Stomach (tissue), 9 donors: ENCODE measurements around the gene ISG20L2. TPM values are rescaled to one million over a fixed set of nuclear protein-coding genes. Genes with fewer than 3 reads are reported as not detected.

Experiments used
- DNase-seq, 2 donors: peaks; one replicate each; pipeline versions ENCODE4 v3.0.0 to v3.0.0-alpha.2; 2013 to 2019
- H3K27ac ChIP-seq, 5 donors: fragments of 200-600 bp in 4 of 5; sonication (generic) in 4 of 5; one replicate each; pipeline ENCODE4 v1.5.1; 2013 to 2019; ENCODE audit warnings: mild to moderate bottlenecking in 1 of 5, moderate library complexity in 1 of 5
- H3K27me3 ChIP-seq, 3 donors: fragments of 200-600 bp; sonication (generic); one replicate each; pipeline ENCODE4 v1.5.1; 2017 to 2019; ENCODE audit warnings: mixed run types in 1 of 3
- H3K36me3 ChIP-seq, 4 donors: fragments of 200-600 bp; sonication (generic); 1 replicate in 3 of 4; 2 replicates in 1 of 4; pipeline ENCODE4 v1.5.1; 2016 to 2019
- H3K4me1 ChIP-seq, 4 donors: fragments of 200-600 bp; sonication (generic); one replicate each; pipeline ENCODE4 v1.5.1; 2016 to 2019
- H3K4me3 ChIP-seq, 4 donors: fragments of 200-600 bp; sonication (generic) in 3 of 4; one replicate each; pipeline ENCODE4 v1.5.1; 2016 to 2019; ENCODE audit warnings: mild to moderate bottlenecking in 1 of 4
- H3K9me3 ChIP-seq, 4 donors: fragments of 200-600 bp; sonication (generic); one replicate each; pipeline ENCODE4 v1.5.1; 2016 to 2019
- EP300 ChIP-seq: sonication (generic); formaldehyde crosslinking; IDR thresholded peaks from one replicate; pipeline ENCODE4 v1.6.1; 2017; ENCODE audit warnings: antibody characterized with exemption
- POLR2A ChIP-seq, 4 donors: fragments of 450-650 bp; IDR thresholded peaks; one replicate each; pipeline ENCODE4 v1.6.1; 2016; ENCODE audit warnings: antibody characterized with exemption in 4 of 4, control low read depth in 2 of 4, mild to moderate bottlenecking in 1 of 4, moderate library complexity in 1 of 4
- POLR2AphosphoS5 ChIP-seq, 3 donors: sonication (generic); formaldehyde crosslinking; IDR thresholded peaks; one replicate each; pipeline ENCODE4 v1.6.1; 2016; ENCODE audit warnings: antibody characterized with exemption in 3 of 3
- WGBS, 5 donors: extraction: QIAGEN DNeasy Blood & Tissue Kit in 3 of 5; methylation state at CpG; one replicate each; pipeline versions ENCODE4 v1.1.5 to v1.1.7; 2013 to 2018; 5-methylcytosine and 5-hydroxymethylcytosine counted together
- intact Hi-C: fragments of 100-400 bp; cut with DNase I; formaldehyde crosslinking; loops from one replicate; pipeline ENCODE4 v1.15.1; 2023; ENCODE audit warnings: low total_unique reads
- polyA plus RNA-seq, 3 donors: library from polyadenylated mRNA; stranded (reverse); fragments of 200-250 nt; gene quantifications; one replicate each; pipeline ENCODE4 v1.2.3, GENCODE V29; 2013
- total RNA-seq, 5 donors: library from RNA; depleted of rRNA; stranded (reverse); fragments of >200 nt; gene quantifications; one replicate each; pipeline versions ENCODE4 v1.1.0 to v1.2.3, GENCODE V29; 2014 to 2016
- TF ChIP-seq, protein P1 (sequence below), 7 experiments: fragments of 450-650 bp in 4 of 7; fragments of 200-600 bp in 3 of 7; sonication (generic) in 3 of 7; IDR thresholded peaks; one replicate each; pipeline ENCODE4 v1.5.1; 2016 to 2019; ENCODE audit warnings: antibody characterized with exemption in 7 of 7, control low read depth in 2 of 7, mild to moderate bottlenecking in 1 of 7
- donor health status: healthy with polysubstance abuse.
- donor health status: Bipolar disorder and iron deficiency.
- donor health status: healthy.

The ISG20L2 gene
- total and polyA plus RNA-seq, 8 donors: 4.5 to 65.5 (median 11.7) TPM

DNA sequence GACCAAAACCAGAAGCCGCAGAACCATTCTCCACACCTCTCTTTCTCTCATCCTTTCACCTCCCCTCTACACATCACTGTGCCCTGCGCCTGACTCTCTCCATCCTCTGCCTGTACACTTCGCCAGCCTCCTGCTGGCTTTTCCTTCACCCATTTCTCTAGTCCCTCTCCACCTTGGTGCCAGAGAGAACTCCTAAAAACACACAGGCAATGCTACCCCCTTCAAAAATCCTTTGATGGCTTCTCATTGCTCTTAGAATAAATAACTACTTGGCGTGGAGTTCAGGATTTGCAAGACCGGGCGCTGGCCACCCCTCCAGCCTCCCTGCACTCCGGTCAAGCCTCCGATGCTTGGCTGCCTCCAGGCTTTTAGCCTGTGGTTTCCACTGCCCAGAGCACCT, 31.8 kb downstream of the ISG20L2 start:
- WGBS, 5 donors: 83 to 97% (median 92%) methylated on average over 8 of the region's 8 CpGs
- no peaks in the 10 kb centered on the region for H3K36me3 ChIP-seq
- intact Hi-C loops: no loop called here
- H3K27me3 ChIP-seq: peaks cover 0 to 68% (median 15%) of the 10 kb centered on the region in 3 donors
- H3K27ac ChIP-seq: no peak overlapping the region
- H3K4me3 ChIP-seq: no peak overlapping the region
- TF ChIP-seq POLR2A (IDR thresholded peaks at IDR 0.05) (no peak), EP300 (no peak), POLR2AphosphoS5 (IDR thresholded peaks at IDR 0.05) (no peak)
- TF ChIP-seq, protein P1, sequence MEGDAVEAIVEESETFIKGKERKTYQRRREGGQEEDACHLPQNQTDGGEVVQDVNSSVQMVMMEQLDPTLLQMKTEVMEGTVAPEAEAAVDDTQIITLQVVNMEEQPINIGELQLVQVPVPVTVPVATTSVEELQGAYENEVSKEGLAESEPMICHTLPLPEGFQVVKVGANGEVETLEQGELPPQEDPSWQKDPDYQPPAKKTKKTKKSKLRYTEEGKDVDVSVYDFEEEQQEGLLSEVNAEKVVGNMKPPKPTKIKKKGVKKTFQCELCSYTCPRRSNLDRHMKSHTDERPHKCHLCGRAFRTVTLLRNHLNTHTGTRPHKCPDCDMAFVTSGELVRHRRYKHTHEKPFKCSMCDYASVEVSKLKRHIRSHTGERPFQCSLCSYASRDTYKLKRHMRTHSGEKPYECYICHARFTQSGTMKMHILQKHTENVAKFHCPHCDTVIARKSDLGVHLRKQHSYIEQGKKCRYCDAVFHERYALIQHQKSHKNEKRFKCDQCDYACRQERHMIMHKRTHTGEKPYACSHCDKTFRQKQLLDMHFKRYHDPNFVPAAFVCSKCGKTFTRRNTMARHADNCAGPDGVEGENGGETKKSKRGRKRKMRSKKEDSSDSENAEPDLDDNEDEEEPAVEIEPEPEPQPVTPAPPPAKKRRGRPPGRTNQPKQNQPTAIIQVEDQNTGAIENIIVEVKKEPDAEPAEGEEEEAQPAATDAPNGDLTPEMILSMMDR (IDR thresholded peaks at IDR 0.05): no peak
- DNase-seq: no peak
- no peaks in the 10 kb centered on the region for H3K9me3 ChIP-seq
- H3K4me1 ChIP-seq: peaks cover 3 to 30% (median 24%) of the 10 kb centered on the region in 4 donors

DNA sequence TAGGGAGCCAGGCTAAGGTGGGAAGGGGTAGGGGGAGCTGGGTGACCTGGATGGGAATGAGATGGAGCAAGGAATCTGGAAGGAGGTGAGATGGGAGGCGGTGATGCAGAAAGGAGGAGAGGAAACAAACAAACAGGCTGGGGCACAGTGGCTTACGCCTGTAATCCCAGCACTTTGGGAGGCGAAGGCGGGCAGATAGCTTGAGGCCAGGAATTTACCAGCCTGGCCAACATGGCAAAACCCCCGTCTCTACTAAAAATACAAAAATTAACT, 33.9 kb downstream of the ISG20L2 start:
- Histone ChIP-seq H3K4me1 (peaks cover 3 to 38% (median 33%) of the 10 kb centered on the region in 4 donors), H3K27me3 (peaks cover 0 to 70% (median 27%) of the 10 kb centered on the region in 3 donors), H3K4me3 (no peak overlapping the region), H3K9me3 (no peaks in the 10 kb centered on the region), H3K27ac (peak overlapping the region in 1 of 5 donors; percentile 24), H3K36me3 (no peaks in the 10 kb centered on the region)
- intact Hi-C loops: loop anchor here (5.0 kb wide), 1 partner anchor 33 kb away; the partner anchor contains the start of genes ISG20L2 and METTL25B
- 80 to 89% (median 82%) methylated on average over 5 of the region's 5 CpGs for WGBS, 5 donors
- TF ChIP-seq POLR2AphosphoS5 (IDR thresholded peaks at IDR 0.05): no peak
- DNase-seq: no peak

DNA sequence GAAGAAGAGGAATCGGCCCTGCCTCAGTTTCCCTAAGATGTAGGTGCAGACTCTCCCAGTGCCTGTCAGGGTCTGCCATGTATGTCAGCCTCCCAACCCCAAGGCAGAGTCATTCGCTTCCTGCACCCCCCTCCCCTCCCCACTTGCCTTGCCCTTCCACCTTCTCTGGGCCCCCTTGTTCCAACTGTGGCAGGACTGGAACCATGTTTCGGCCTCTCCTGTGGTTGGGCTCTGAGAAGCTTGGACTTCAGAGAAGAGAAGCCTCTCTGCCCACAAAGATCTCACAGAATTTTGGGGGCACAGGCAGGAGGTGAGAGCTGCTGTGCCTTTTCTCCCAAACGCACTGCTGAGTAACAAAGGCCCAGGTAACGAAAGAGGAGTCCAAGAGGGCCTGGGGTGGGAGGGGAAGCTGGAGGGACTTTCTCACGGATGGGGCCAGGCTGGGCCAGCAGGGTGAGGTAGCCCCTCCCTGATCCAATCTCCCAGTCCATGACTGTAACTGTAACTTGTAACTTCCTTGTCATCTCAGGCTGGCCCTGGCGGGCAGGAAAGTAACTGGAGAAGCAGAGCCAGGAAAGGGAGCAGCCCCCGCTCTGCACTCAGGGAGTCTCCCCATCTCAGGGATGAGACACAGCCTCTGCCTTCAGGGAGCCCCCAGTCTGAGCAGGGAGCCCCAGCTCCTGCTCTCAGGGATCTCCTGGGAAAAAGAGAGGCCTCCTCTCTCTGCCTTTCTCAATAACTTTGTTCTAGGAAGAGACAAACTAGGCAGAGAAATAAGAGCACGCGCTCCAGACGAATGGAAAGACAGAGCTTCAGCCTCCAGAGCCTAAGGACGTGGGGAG, 34.5 kb downstream of the ISG20L2 start:
- H3K9me3 ChIP-seq: no peaks in the 10 kb centered on the region
- H3K27ac ChIP-seq: peak overlapping the region in 1 of 5 donors; percentile 24
- DNase-seq: peak; percentile 52 to 78
- intact Hi-C loops: loop anchor here (5.0 kb wide), 1 partner anchor 33 kb away; the partner anchor contains the start of genes ISG20L2 and METTL25B
- no peaks in the 10 kb centered on the region for H3K36me3 ChIP-seq
- TF ChIP-seq EP300 (no peak), POLR2A (IDR thresholded peaks at IDR 0.05) (no peak), POLR2AphosphoS5 (IDR thresholded peaks at IDR 0.05) (no peak)
- TF ChIP-seq, protein P1 (IDR thresholded peaks at IDR 0.05): no peak
- no peak overlapping the region for H3K4me3 ChIP-seq
- 49 to 61% (median 53%) methylated on average over 11 to 12 of the region's 12 CpGs for WGBS, 5 donors
- peaks cover 0 to 69% (median 27%) of the 10 kb centered on the region in 3 donors for H3K27me3 ChIP-seq
- H3K4me1 ChIP-seq: peaks cover 7 to 44% (median 38%) of the 10 kb centered on the region in 4 donors

DNA sequence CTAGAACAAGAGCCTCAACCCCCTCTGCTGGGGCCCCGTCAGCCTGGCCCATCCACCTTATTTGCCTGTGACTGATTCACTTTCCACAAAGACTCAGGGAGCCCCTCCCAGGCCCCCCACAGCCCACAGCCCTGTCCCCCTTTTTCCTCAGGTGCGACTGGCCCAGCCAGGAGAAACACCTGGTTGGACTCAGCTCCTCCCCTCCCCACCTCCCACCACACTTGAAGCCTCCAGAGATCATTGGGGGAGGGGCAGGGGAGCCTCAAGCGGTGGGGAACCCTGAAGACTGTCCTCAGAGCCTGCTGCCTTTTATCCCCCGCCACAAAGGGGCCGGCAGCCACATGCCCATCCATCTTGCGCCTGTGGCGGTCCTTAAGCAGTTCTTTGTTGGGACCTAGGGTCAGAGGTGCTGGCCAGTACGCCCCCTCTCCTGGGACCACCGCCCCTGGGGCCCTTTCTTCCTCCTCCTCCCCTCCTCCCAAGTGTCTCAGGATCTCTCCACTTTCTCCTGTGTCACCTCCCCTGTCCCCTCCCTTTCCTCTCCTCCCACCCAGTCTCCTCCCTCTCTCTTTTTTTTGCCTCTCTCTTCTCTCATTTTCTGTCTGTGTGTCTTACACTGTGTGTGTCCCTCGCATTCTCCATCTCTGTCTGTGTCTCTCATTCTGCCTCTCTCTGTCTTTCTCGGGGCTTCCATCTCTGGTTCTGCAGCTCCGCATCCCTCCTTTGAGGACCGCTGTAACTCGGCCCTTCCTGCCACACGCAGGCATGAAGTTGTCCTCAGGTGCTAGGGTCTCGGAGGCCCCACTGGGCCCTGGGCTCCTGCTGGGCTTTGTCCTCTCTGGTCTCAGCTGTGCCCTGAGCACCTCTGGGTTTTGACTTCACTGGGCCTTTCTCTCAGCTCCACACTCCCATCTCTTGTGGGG, 35.4 kb downstream of the ISG20L2 start:
- no peak overlapping the region for H3K4me3 ChIP-seq
- peaks cover 7 to 45% (median 38%) of the 10 kb centered on the region in 4 donors for H3K4me1 ChIP-seq
- no peaks in the 10 kb centered on the region for H3K9me3 ChIP-seq
- no peaks in the 10 kb centered on the region for H3K36me3 ChIP-seq
- H3K27me3 ChIP-seq: peaks cover 0 to 69% (median 35%) of the 10 kb centered on the region in 3 donors
- peak overlapping the region in 3 of 5 donors; percentile 10 to 42 (median 14) for H3K27ac ChIP-seq
- intact Hi-C loops: loop anchor here (5.0 kb wide), 1 partner anchor 34 kb away; the partner anchor contains the start of genes ISG20L2 and METTL25B
- TF ChIP-seq POLR2AphosphoS5 (IDR thresholded peaks at IDR 0.05) (no peak), POLR2A (IDR thresholded peaks at IDR 0.05) (no peak), EP300 (no peak)
- TF ChIP-seq, protein P1 (IDR thresholded peaks at IDR 0.05): no peak
- peak; percentile 56 to 92 for DNase-seq
- 43 to 54% (median 47%) methylated on average over 14 to 16 of the region's 16 CpGs for WGBS, 5 donors
